GM21737 (cell line): Measurements from ENCODE around the gene ORAI3.
A peak's percentile ranks its signal among the peaks of the same experiment; 100 is the strongest.

Source experiments
- ATAC-seq: cut with Tn5 transposase; IDR thresholded peaks from one replicate; pipeline ENCODE4 v1.9.1; 2021; ENCODE audit warnings: mild to moderate bottlenecking, moderate library complexity; ENCODE audit not compliant: unreplicated experiment

ORAI3 gene

DNA sequence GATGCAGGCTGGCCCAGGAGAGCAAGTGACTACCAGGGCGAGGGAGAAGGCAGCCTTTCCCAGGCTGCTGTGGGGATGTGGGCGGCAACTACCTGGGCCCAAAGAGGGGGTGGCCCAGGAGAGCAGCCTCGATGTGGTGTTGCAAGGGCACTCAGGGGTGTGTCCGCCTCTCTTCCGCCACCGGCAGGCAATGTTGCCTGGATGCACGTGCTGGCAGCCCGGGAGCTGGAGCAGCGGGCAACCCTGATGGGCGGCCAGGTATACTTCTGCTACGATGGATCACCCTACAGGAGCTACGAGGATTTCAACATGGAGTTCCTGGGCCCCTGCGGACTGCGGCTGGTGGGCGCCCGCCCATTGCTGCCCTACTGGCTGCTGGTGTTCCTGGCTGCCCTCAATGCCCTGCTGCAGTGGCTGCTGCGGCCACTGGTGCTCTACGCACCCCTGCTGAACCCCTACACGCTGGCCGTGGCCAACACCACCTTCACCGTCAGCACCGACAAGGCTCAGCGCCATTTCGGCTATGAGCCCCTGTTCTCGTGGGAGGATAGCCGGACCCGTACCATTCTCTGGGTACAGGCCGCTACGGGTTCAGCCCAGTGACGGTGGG lies 38.8 kb downstream of the ORAI3 start:
- ATAC-seq: no peak

DNA sequence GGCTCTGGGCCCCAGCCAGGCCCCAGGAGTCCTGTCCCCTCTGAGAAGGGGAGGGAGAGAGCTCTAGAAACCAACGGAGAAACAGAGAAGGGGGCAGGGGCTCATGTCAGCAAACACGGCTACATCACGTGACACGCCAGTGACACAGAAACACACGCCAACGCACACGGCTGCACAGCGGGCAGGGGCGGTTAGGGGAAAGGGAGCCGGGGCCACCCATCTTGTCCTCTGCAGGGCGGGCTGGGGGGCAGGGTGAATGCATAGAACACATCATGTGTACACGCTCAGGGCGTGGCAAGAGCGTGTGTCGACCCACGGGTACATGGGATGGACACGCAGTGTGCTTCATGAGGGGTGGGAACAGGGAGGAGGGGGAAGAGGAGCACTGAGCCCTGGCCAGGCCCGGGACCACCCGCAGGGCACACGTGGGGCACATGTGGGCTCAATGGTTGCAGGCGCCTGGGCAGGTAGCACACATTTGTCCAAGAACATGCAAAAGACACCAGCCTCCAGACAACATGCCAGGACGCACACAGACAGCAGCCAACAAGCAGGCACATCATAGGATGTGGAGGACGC lies 40.7 kb downstream of the ORAI3 start:
- no peak for ATAC-seq

DNA sequence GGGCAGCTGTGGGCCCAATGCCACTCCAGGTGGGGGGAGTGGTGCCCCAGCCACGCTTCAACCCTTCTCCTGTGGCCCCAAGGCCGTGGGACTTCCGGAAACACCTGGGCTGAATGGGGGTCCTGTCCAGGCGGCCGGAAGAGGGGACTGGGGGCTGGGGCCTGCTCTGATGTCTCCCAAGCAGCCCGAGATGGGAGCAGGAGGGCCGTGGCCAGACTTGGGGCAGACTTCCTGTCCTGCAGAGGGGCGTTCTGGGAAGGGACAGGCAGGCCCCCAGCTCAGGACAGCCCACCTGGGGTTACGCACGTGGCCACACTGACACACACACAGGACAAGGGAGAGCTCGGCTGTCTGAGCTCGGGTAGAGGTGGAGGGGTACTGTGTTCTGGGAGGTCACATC lies 41.2 kb downstream of the ORAI3 start:
- ATAC-seq: no peak

DNA sequence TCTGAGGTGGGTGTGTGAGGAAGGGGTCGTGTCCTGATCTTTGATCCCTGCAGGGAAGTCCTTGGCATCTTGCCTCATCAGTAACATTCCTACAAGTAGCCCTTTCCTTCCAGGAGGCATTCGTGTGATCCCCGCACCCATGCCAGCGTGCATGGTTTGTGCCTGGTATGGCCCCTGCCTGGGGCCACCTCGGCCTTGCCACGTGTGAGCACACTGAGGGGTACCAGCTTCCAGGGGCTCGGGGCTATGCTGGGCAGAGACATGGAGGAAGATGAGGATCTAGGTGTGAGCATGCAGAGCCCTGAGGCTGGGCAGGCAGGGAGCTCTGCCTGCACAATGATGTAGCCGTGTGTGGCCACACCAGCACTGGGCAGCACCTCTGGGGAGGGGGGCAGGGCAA lies 42.2 kb downstream of the ORAI3 start:
- no peak for ATAC-seq

DNA sequence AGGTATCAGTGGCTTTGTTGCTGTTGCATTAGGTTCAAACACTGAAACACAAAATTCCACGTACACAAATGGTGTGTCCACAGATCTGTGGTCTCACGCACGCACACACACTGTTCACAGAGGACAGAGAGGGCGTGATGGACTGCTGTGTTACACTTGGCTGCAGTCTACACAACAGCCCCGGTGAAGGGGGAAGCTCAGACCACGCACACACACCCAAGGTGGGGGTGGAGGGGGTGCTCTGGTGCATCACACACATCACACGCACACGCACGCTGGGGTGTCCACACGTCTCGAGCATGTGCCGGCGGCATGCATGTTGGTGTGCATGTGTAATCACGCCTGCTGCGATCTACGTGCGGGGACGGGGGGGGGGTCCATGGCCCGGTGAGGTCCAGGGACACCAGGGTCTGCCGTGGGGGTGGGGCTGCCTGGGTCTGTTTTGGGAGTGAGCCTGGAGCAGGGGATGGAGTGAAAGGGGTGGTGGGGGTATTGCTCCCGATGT lies 43.5 kb downstream of the ORAI3 start:
- no peak for ATAC-seq

DNA sequence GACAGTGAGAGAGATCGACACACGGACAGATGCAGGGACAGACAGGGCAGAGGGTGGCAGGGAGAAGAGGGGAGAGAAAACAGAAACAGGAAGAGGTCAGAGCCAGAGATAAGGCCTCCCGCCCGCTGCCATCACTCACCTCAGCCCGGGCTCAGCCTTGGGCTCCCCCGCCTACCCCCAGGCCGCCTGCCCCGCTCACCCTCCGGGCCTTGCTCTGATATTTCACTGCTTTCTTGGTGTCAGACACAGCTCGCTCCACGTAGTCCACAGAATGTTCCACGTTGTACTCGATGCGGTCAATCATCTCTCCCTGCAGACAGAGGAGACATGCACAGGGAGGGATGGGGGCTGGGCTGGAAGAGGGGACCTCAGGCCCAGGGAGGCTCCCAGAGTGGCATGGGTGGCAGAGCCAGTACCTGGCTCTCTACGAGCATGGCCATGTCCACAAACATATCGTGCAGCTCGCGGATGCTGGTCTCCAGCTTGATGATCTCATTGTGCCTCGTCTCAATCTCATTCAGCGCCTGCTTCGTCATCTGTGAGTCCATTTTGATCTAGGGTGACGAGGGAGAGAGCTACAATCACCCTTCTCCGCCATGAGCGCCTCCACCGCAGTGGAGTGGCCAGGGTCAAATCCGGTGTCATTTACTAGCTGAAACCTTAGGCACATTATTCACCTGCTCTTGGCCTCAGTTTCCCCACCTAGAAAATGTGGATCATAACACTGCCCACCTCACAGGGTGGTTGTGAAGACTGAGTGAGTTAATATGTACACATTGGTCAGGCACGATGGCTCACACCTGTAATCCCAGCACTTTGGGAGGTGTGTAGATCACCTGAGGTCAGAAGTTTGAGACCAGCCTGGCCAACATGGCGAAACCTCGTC lies 44.3 kb downstream of the ORAI3 start:
- no peak for ATAC-seq

DNA sequence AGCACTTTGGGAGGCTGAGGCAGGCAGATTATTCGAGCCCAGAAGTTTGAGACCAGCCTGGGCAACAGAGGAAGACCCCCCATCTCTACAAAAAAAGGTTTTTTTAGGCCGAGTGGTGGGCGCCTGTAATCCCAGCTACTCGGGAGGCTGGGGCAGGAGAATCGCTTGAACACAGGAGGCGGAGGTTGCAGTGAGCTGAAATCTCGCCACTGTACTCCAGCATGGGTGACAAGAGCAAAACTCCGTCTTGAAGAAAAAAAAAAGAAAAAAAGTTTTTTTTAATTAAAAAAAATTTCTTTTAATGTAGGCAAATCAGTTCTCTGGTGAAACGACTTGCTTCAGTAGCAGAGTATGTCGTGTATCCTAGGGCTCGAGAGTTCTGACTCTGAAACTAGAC lies 47.1 kb downstream of the ORAI3 start:
- ATAC-seq: no peak

DNA sequence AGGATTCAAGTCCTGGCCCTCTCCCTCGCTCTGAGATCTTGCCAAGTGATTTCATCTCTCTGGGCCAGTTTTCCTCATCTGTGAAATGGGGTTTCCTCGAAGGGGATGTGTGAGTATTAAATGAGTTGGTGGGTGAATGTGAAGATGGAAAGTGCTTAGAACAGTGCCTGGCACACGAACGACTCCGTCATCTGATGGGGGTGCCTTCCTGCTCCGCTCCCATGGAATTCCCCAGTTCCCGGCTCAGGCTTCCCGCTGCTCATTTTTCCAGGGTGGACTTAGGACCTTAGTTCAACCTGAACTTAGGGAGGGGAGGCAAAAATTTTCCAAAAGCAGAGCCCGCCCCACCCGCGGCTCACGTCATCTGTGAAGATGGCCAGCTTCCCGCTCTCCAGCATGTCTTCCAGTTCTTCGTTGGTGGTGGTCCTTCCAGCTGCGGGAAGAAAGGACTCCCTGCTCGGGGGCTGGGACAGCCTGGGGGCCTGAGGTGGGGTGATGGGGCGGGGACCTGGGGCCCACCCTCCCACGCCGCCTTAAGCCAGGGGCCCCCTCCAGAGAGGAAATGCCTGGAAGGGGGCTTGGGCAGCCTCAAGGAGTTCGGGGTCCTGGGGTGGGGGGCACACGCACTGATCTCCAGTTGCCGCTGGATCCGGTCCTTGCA lies 47.6 kb downstream of the ORAI3 start:
- ATAC-seq: no peak

DNA sequence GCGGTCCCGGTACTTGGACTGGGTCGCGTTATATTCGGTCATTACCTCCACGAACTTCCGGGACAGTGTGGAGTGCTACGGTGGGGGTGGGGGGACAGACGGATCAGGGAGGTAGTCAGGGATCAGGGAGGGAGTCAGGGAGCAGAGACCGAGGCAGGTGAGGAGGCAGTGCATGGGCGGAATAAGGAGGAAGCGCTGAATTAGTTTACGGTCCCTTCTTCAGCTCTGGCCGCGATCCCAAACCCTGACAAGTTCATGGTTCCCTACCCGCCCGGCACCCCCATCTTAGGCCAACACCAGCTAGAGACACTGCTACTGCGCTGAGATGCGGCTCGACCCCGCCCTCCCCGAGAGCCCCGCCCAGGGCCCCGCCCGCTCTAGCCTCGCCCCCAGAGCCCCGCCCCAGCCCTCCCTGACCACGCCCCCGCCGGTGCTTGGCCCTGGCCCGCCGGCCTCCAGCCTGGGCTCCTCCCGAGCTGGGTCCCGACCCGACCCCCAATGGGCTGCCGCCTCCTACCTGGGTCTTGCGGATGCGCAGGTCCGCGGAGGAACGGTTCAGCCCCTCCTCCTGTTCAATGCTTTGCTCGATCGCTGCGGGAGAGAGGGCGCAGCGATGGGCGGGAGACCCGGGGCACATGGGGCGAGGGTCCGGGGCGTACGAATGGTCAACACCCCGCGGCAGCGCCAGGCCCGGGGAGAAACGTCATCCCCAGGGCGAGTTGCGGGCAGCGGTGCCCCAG lies 48.3 kb downstream of the ORAI3 start:
- peak; percentile 87 for ATAC-seq

DNA sequence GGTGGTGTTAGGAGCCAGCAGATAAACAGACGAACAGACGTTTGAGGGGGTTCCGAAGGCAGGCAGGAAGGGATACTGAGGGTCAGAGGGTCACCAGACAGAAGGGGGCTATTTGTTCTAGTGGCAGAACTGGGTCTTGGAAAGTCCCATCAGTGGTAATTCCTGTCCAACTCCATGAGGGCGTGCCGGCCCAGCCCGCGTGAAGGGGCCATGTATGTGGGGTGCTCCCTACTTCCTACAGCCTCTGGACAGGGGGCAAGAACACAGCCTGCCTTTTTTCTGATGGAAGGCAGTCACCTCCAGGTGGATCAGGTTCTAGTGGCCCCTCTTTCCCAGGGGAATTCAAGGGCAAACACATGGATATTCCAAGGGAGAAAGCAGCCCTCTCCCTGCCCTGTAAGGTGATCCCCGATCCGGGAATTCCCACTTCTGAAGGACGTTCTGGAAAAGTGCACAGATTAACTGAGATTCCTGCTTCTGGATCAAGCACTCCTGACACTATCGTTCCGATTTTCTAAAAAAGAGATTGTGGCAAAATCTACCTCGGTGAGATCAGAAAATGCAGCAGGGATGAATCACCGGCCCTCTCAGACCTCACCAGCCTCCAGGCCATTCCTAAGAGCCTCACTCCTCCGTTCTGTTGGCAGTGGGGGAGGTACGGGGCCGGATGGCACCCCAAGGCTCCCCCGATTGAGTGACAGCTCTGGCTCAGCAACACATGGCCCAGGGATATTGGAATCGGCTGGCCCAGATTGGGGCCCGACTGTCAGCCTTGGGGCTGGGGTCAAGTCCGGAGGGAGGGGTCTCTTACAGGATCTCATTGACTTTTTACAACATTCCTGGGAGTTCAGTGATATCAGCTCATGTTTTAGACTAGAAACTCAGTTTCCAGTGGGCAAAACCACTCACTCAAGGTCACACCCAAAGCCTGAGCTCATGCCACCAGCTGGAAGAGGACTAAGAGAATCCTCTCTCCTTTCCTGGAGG lies 49.1 kb downstream of the ORAI3 start:
- no peak for ATAC-seq

DNA sequence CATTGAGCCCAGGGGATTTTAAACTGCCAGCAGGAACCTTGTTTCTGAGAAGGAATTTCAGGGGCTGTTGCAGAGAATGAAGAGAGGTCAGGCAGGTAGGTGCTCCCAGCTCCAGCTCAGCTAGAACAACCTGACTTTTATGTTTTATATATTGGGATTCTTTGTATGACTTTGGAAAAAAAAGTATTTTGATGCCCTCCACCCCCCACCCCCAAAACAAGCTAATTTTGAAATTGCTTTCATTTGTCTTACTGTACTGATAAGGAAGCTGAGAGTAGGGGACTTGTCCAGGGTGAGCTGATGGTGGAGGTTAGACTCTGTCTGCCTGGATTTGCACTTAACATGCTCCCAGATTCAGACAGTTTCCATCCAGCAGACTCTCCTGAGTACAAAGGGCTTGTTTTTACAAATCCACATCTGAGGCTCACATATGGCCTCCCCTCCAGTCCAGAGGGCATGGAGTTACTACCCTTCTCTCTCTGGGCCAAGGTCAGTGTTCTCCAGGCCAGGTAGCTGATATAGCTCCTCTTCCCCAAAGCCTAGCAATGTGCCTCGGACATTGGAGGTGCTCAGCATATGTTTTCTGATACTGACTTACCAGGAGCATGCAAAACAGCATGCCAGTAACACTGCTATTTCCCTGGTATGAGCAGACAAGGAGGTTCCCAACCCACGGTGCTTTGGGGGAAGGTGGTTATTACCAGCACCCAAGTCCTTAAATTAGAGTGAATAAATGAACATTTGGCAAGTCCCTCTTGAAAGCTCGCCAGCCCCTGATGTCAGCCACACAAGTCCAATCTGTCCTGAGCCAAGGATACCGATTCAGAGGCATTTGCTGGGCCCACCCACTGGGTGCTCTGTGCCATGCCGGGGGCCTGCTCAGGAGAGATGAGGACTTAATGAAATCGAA lies 50.2 kb downstream of the ORAI3 start:
- no peak for ATAC-seq

DNA sequence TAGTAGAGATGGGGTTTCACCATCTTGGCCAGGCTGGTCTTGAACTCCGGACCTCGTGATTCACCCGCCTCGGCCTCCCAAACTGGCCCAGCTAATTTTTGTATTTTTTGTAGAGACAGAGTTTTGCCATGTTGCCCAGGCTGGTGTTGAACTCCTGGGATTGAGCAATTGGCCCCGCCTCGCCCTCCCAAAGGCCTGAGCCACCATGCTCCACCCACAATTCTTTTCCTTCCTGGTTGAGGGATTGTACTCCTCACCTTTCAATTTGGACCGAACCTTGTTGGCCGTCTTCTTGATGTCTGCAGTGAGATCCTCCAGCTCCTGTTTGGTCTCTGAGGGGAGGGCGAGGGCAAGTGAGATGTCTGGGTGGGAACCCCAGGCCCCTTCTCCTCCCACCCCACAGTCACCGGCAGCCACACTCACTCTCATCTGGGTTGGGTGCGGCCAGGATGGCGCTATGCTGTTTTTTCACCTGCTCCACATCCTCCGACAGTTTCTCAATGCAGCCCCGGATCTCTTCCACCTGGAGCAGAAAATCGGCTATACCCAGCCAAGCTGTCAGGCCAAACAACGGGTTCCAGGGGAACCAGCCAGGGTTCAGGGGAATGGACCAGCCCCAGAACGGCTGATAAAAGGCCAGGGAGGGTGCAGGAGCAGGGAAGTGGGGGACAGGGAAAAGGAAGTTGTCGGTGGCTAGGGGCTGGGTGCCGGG lies 52.0 kb downstream of the ORAI3 start:
- no peak for ATAC-seq

DNA sequence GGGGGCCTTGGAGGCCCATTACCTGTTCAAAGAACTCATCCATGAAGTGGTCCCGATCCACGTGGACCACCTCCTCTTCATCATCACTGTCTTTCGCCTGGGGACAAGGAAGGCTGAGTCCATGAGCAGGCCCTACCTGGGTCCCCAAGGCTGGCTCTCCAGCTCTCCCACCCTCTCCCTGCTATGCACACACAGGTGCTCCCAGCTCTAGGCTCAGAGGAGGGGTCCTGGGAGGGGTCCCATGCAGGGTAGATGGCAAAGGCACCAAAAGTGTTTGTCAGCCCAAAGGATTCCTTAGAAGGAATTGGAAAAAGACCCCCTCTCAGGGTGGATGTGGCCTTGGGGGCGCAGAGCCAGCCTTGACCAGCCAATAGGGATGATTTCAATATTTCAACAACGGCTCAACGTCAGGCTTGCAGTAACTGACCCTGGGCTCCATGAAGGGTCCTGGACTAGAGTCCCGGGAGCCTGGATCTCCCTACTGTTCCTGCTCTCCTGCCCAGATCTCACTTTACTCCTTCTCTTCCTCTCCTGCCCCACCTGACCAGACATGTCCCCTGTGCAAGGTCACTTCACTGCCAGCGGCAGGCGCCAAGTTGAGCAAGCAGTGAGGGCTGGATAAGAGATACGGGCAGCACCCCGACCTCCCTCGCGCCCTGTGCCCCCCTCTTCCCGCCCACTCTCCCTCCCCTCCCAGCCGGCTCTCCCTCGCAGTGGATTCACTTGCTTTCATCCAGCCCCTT lies 52.8 kb downstream of the ORAI3 start:
- no peak for ATAC-seq

DNA sequence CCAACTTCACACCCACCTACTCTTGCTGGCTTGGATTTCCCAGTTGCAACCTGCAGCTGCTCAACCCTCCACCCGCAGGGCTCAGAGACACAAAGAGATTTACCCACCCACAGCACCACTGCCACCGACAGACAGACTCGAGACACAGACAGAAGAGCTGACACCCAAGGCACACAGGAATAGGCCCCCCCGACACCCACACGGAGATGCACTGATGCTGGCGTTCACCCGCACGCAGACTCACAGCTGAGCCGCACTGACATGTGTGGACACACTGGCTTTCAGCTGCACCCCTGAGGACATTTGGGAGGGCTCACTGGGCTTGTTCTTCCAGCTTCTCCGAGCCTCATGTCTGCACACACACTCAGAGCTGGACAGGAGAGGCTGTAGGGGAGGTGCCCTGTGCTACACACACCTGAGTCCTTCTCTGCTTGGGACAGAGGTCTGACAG lies 53.4 kb downstream of the ORAI3 start:
- no peak for ATAC-seq

DNA sequence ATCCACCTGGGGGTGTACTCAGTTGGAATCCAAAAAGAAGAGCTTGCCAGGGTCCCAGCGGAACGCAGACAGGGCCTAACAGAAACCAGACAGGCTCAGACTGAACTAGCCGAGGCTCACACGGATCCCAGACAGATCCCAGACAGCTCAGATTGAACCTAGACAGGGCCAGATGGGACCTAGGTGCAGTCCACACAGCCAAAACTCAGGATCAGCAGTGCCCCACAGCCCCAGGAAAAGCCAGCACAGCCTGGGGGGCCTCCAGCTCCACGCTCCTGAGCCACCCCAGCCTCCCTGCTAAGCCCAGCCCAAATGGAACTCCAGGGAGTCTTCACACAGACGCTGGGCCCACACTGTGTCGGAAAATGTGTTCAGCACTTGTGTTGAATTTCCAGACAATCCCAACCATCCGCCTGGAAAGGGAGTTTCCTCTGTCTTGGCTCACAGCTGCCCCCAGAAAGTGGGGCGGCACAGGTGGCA lies 54.0 kb downstream of the ORAI3 start:
- no peak for ATAC-seq

DNA sequence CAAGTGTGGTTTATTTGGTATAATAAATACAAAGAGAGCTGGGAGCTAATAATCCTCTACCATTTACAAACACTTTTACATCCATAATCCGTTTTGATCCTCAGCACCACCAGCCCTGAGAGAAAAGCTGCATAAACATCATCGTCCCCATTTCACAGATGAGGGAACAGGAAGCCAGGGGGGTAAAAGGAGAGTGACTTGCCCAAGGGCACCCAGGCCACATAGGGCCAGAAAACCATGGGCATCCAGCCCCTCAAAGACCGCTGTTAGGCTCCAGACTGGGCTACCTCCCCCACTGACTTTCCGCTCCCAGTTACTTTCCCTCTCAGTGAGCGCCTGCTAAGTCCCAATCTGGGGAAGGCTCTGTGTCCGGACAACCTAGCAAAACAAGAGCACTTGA lies 54.9 kb downstream of the ORAI3 start:
- no peak for ATAC-seq
